Keratinocyte (primary cell): Measurements from ENCODE around the gene REV3L.

Source experiments
- CTCF ChIP-seq, 3 experiments: IDR thresholded peaks in 1 of 3; conservative IDR thresholded peaks in 1 of 3; optimal IDR thresholded peaks in 1 of 3; 2 replicates in 2 of 3; 3 replicates in 1 of 3; pipeline versions ENCODE3 to v1.5.1; 2011; ENCODE audit warnings: low read length in 3 of 3, mild to moderate bottlenecking in 3 of 3, moderate library complexity in 2 of 3, control low read depth in 1 of 3, inconsistent platforms in 1 of 3; ENCODE audit not compliant: insufficient read depth in 2 of 3; ENCODE audit errors: extremely low read depth in 1 of 3
- EZH2 ChIP-seq: IDR thresholded peaks from one replicate; pipeline ENCODE4 v1.6.1; 2012; ENCODE audit warnings: inconsistent platforms, mild to moderate bottlenecking, low read length, moderate library complexity

- TF ChIP-seq CTCF (optimal IDR thresholded peaks at IDR 0.05 in 1 of 3, IDR thresholded peaks at IDR 0.05 in 1 of 3, conservative IDR thresholded peaks at IDR 0.05 in 1 of 3; ENCODE audit: extremely low read depth in 1 of 3, insufficient read depth in 2 of 3, low read length in 3 of 3) (no peak), EZH2 (no peak)
Measured at GRCh38 chr6:111265842-111266241, 217.2 kb downstream of the REV3L start.
